DND-41 (cell line): ENCODE data around the gene SIL1.

Source experiments
- ATAC-seq: fragments of 200-7000 bp; cut with Tn5 transposase; 3 replicates; pipeline ENCODE4 v1.9.1; 2021; ENCODE audit warnings: low read depth; ENCODE audit not compliant: insufficient read depth
- DNase-seq: peaks from one replicate; pipeline ENCODE4 v3.0.0-alpha.2; 2020
- H2AFZ ChIP-seq: 2 replicates; pipeline ENCODE4 v1.6.0; 2012; ENCODE audit warnings: low read depth, low read length
- H3K27ac ChIP-seq: 2 replicates; pipeline ENCODE4 v1.5.1; 2012; ENCODE audit warnings: low read length, inconsistent platforms
- H3K27me3 ChIP-seq: fragments of 200-600 bp; sonication (generic); 2 replicates; pipeline ENCODE4 v1.6.0; 2012; ENCODE audit warnings: low read length, mild to moderate bottlenecking, inconsistent platforms; ENCODE audit not compliant: insufficient read depth, poor library complexity
- H3K36me3 ChIP-seq: 2 replicates; pipeline ENCODE4 v1.5.1; 2012; ENCODE audit warnings: low read length, inconsistent platforms; ENCODE audit not compliant: insufficient read depth
- H3K4me1 ChIP-seq: 2 replicates; pipeline ENCODE4 v1.5.1; 2012; ENCODE audit warnings: mild to moderate bottlenecking, low read length; ENCODE audit not compliant: insufficient read depth
- H3K4me2 ChIP-seq: 2 replicates; pipeline ENCODE4 v1.6.0; 2012; ENCODE audit warnings: mild to moderate bottlenecking, moderate library complexity, low read length, inconsistent platforms; ENCODE audit not compliant: insufficient read depth
- H3K4me3 ChIP-seq, 2 experiments: fragments of 200-600 bp in 1 of 2; shearing (Covaris generic) in 1 of 2; 2 replicates each; pipeline ENCODE4 v1.5.1; 2012 to 2016; ENCODE audit warnings: inconsistent platforms in 2 of 2, low read length in 2 of 2, mild to moderate bottlenecking in 2 of 2, low read depth in 1 of 2, moderate library complexity in 1 of 2
- H3K79me2 ChIP-seq: 2 replicates; pipeline ENCODE4 v1.6.0; 2012; ENCODE audit warnings: low read length, inconsistent platforms; ENCODE audit not compliant: insufficient read depth
- H3K9ac ChIP-seq: 2 replicates; pipeline ENCODE4 v1.6.0; 2012; ENCODE audit warnings: low read depth, mild to moderate bottlenecking, inconsistent platforms, low read length, moderate library complexity
- H3K9me3 ChIP-seq: 2 replicates; pipeline ENCODE4 v1.5.1; 2012; ENCODE audit warnings: low read length, moderate library complexity, mild to moderate bottlenecking, inconsistent platforms; ENCODE audit not compliant: insufficient read depth, severe bottlenecking
- H4K20me1 ChIP-seq: 2 replicates; pipeline ENCODE4 v1.6.0; 2012; ENCODE audit warnings: low read length; ENCODE audit not compliant: insufficient read depth
- CTCF ChIP-seq: IDR thresholded peaks from 2 replicates; pipeline ENCODE4 v1.5.1; 2012; ENCODE audit warnings: borderline replicate concordance, low read length, moderate library complexity, mild to moderate bottlenecking; ENCODE audit not compliant: poor library complexity, severe bottlenecking; ENCODE audit errors: extremely low read depth
- EZH2 ChIP-seq: IDR thresholded peaks from 3 replicates; pipeline ENCODE4 v1.6.1; 2012; ENCODE audit warnings: borderline replicate concordance, low read depth, mild to moderate bottlenecking, moderate library complexity, low read length, inconsistent platforms; ENCODE audit not compliant: severe bottlenecking

SIL1 gene

GRCh38 chr5:139124774-139125520 is 73.2 kb downstream of the SIL1 start:
- no peaks in the 10 kb centered on the region for H3K9me3 ChIP-seq
- H2AFZ ChIP-seq = no peak overlapping the region
- no peak overlapping the region for H3K4me2 ChIP-seq
- ATAC-seq (no peak), DNase-seq (no peak)
- 0 out of 2 replicates have a peak, but pooled peaks cover 4% of the 10 kb centered on the region for H3K79me2 ChIP-seq
- H3K36me3 ChIP-seq = peaks cover 30% of the 10 kb centered on the region
- H3K4me1 ChIP-seq = no peaks in the 10 kb centered on the region
- H3K9ac ChIP-seq = no peak overlapping the region
- H4K20me1 ChIP-seq = no peaks in the 10 kb centered on the region
- no peaks in the 10 kb centered on the region for H3K27me3 ChIP-seq
- no peak overlapping the region for H3K27ac ChIP-seq
- TF ChIP-seq EZH2 = no peak
- H3K4me3 ChIP-seq = no peak overlapping the region

- TF ChIP-seq CTCF (no peak), EZH2 (no peak)
- Histone ChIP-seq H4K20me1 (no peaks in the 10 kb centered on the region), H3K27ac (no peak overlapping the region), H3K36me3 (peaks cover 58% of the 10 kb centered on the region), H3K4me1 (no peaks in the 10 kb centered on the region), H2AFZ (no peak overlapping the region), H3K9me3 (no peaks in the 10 kb centered on the region), H3K27me3 (no peaks in the 10 kb centered on the region), H3K4me2 (no peak overlapping the region), H3K4me3 (no peak overlapping the region), H3K9ac (no peak overlapping the region), H3K79me2 (no peaks in the 10 kb centered on the region)
- DNase-seq (no peak), ATAC-seq (no peak)
Measured at GRCh38 chr5:139121120-139121519, 77.0 kb downstream of the SIL1 start.

- H3K4me1 ChIP-seq = no peaks in the 10 kb centered on the region
- H3K36me3 ChIP-seq = peaks cover 54% of the 10 kb centered on the region
- H3K9me3 ChIP-seq = no peaks in the 10 kb centered on the region
- H3K9ac ChIP-seq = no peak overlapping the region
- H4K20me1 ChIP-seq = no peaks in the 10 kb centered on the region
- DNase-seq (no peak), ATAC-seq (peak; percentile 37; the same call in 1 of the 3 replicates)
- TF ChIP-seq EZH2 = no peak
- no peak for TF ChIP-seq CTCF
- no peak overlapping the region for H2AFZ ChIP-seq
- H3K4me2 ChIP-seq = no peak overlapping the region
- H3K27me3 ChIP-seq = no peaks in the 10 kb centered on the region
- no peak overlapping the region for H3K27ac ChIP-seq
- no peaks in the 10 kb centered on the region for H3K79me2 ChIP-seq
- H3K4me3 ChIP-seq = no peak overlapping the region
Measured at GRCh38 chr5:139120521-139120920, 77.6 kb downstream of the SIL1 start.

- TF ChIP-seq EZH2 (no peak), CTCF (no peak)
- no peaks in the 10 kb centered on the region for H3K4me1 ChIP-seq
- H3K27me3 ChIP-seq = no peaks in the 10 kb centered on the region
- no peak overlapping the region for H3K4me3 ChIP-seq
- no peak overlapping the region for H3K27ac ChIP-seq
- no peaks in the 10 kb centered on the region for H4K20me1 ChIP-seq
- H3K9me3 ChIP-seq = no peaks in the 10 kb centered on the region
- H3K36me3 ChIP-seq = peaks cover 58% of the 10 kb centered on the region
- no peak overlapping the region for H3K4me2 ChIP-seq
- no peak overlapping the region for H2AFZ ChIP-seq
- no peak for DNase-seq
- ATAC-seq = no peak
- H3K9ac ChIP-seq = no peak overlapping the region
- H3K79me2 ChIP-seq = no peaks in the 10 kb centered on the region
Measured at GRCh38 chr5:139118804-139119203, 79.4 kb downstream of the SIL1 start.
